ENCODE results near the gene CLPTM1.
"Not testable (repeated sequence)": the region's sequence is repeated elsewhere in the genome, so short reads cannot be mapped to it uniquely, and the experiment has no call there.

CLPTM1 gene

DNA sequence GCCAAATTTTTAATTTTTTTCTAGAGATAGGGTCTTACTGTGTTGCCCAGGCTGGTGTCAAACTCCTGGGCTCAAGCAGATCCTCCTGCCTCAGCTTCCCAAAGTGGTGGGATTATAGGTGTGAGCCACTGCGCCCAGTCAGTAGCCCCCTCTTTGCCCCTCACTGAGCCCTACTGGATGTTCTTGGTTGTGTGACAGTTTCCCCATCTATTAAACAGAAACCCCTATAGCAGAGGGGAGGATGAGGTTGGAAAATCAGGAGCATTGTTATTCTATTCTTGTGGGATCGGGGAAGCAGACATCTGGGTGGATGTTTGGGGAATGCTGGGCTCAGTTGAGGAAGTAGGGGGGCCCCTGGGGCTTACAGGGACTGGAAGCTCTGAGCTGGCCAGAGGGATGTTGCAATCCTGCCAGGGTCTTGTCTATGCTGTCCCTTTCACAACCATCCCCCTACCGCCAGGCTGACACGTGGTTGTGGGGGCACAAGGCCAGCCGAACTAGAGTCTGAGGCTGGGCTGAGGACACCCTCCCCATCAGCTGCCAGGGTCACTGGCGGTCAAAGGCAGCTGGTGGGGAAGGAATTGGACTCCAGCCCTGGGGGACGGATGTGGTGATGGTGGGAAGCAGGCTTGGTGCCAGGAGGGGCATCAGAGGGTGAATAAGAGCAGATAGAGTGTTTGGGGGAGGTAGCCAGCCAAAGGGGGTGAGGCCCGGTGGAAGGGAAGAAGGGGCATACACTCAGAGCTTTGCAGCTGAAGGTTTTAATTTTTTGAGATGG, 29.9 kb upstream of the CLPTM1 start:
- Histone ChIP-seq H3K36me3 (no peaks in the 10 kb centered on the region), H3K27ac (no peak overlapping the region), H3K9me3 (ENCODE audit: severe bottlenecking) (no peaks in the 10 kb centered on the region), H3K27me3 (ENCODE audit: insufficient read depth, low read depth, severe bottlenecking) (no peaks in the 10 kb centered on the region), H3K4me3 (ENCODE audit: low read depth, low read length) (no peak overlapping the region)
- TF ChIP-seq CTCF (IDR thresholded peaks at IDR 0.05; ENCODE audit: low read depth, low read length): no peak
- DNase-seq: no peak

GRCh38 chr19:44926245-44927077, 28.7 kb upstream of the CLPTM1 start:
- not testable (repeated sequence) for H3K27me3 ChIP-seq (ENCODE audit: insufficient read depth, low read depth, severe bottlenecking); H3K27ac ChIP-seq; H3K36me3 ChIP-seq; H3K4me3 ChIP-seq (ENCODE audit: low read depth, low read length); H3K9me3 ChIP-seq (ENCODE audit: severe bottlenecking); DNase-seq

GRCh38 chr19:44927746-44928145, 27.4 kb upstream of the CLPTM1 start:
- no peak for TF ChIP-seq CTCF (IDR thresholded peaks at IDR 0.05; ENCODE audit: low read depth, low read length)
- no peak for DNase-seq
- no peaks in the 10 kb centered on the region for H3K9me3 ChIP-seq (ENCODE audit: severe bottlenecking)
- no peak overlapping the region for H3K27ac ChIP-seq
- no peaks in the 10 kb centered on the region for H3K36me3 ChIP-seq
- H3K4me3 ChIP-seq (ENCODE audit: low read depth, low read length): no peak overlapping the region
- H3K27me3 ChIP-seq (ENCODE audit: insufficient read depth, low read depth, severe bottlenecking): no peaks in the 10 kb centered on the region

DNA sequence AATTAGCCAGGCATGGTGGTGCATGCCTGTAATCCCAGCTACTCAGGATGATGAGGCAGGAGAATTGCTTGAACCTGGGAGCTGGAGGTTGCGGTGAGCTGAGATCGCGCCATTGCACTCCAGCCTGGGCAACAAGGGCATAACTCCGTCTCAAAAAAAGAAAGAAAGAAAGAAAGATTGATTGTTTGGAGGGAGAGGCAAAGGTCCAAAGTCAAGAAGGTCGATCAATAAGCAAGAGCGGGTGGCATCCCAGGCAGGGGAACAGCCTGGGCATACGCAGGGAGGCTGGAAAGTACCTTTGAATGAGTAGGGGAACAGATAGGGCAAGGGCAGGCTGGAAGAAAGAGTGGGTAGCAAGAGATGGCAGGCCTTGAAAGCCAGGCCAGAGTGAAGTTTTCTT, 25.1 kb upstream of the CLPTM1 start:
- no peaks in the 10 kb centered on the region for H3K36me3 ChIP-seq
- TF ChIP-seq CTCF (IDR thresholded peaks at IDR 0.05; ENCODE audit: low read depth, low read length): no peak
- no peak overlapping the region for H3K27ac ChIP-seq
- no peak overlapping the region for H3K4me3 ChIP-seq (ENCODE audit: low read depth, low read length)
- no peaks in the 10 kb centered on the region for H3K27me3 ChIP-seq (ENCODE audit: insufficient read depth, low read depth, severe bottlenecking)
- H3K9me3 ChIP-seq (ENCODE audit: severe bottlenecking): no peaks in the 10 kb centered on the region
- DNase-seq: no peak

DNA sequence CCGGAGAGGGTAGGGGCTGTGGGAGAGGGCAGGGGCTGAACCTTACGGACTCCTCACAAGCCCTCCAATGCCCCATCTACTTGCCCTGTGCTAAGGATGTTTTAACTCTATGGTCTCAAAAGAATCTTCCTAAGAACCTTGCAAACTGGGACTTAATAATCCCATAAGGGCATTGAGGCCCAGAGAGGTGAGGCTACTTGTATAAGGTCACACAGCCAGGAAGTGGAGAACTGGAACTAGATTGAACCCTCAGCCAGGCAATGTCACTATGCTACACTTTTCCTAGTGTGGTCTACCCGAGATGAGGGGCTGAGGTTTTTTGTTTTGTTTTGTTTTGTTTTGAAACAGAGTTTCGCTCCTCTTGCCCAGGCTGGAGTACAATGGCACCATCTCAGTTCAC, 23.6 kb upstream of the CLPTM1 start:
- no peaks in the 10 kb centered on the region for H3K36me3 ChIP-seq
- no peak overlapping the region for H3K4me3 ChIP-seq (ENCODE audit: low read depth, low read length)
- H3K27ac ChIP-seq: no peak overlapping the region
- H3K27me3 ChIP-seq (ENCODE audit: insufficient read depth, low read depth, severe bottlenecking): no peaks in the 10 kb centered on the region
- no peak for TF ChIP-seq CTCF (IDR thresholded peaks at IDR 0.05; ENCODE audit: low read depth, low read length)
- DNase-seq: no peak
- H3K9me3 ChIP-seq (ENCODE audit: severe bottlenecking): no peaks in the 10 kb centered on the region

DNA sequence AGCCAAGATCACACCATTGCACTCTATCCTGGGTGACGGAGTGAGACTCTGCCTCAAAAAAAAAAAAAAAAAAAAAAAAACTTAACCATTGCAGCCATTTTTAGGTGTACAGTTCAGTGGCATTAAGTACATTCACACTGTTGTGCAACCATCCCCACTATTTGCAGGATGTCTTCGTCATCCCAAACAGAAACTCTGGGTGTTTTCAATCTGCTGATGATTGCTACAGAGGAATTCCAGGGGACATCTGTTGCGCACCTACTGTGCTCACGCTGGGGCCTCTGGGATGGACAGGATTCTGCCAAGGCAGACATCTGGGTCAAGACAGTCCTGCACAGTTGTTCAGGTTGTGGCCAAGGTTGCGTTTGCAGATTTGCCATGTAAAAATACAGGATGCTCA, 15.5 kb upstream of the CLPTM1 start:
- Histone ChIP-seq H3K27ac (no peak overlapping the region), H3K36me3 (no peaks in the 10 kb centered on the region), H3K4me3 (ENCODE audit: low read depth, low read length) (no peak overlapping the region), H3K27me3 (ENCODE audit: insufficient read depth, low read depth, severe bottlenecking) (no peaks in the 10 kb centered on the region), H3K9me3 (ENCODE audit: severe bottlenecking) (no peaks in the 10 kb centered on the region)
- TF ChIP-seq CTCF (IDR thresholded peaks at IDR 0.05; ENCODE audit: low read depth, low read length): no peak
- no peak for DNase-seq

All from WERI-Rb-1 (cell line).